Neural cell (in vitro differentiated cells): Measurements from ENCODE around the gene CFAP100. TPM values are rescaled to one million over a fixed set of nuclear protein-coding genes. Genes with fewer than 3 reads are reported as not detected.

Experiments
- H2AFZ ChIP-seq: fragments of 200-600, 300-800 bp; sonication (generic), shearing (Covaris generic); 2 replicates; pipeline ENCODE4 v1.6.0; 2014; ENCODE audit warnings: low read depth, mild to moderate bottlenecking, antibody characterized with exemption, low read length, moderate library complexity
- H3F3A ChIP-seq: fragments of 200-600 bp; shearing (Covaris generic); 2 replicates; pipeline ENCODE4 v1.6.1; 2016; ENCODE audit warnings: mild to moderate bottlenecking, moderate library complexity, mixed read lengths, antibody characterized with exemption, low read length; ENCODE audit not compliant: insufficient read depth, poor library complexity, severe bottlenecking
- H3K27ac ChIP-seq: fragments of 200-600, 300-800 bp; sonication (generic), shearing (Covaris generic); 2 replicates; pipeline ENCODE4 v1.5.1; 2014; ENCODE audit warnings: mild to moderate bottlenecking, low read length, moderate library complexity
- H3K27me3 ChIP-seq: fragments of 300-800, 200-600 bp; sonication (generic), shearing (Covaris generic); 2 replicates; pipeline ENCODE4 v1.6.0; 2014; ENCODE audit warnings: mild to moderate bottlenecking, low read depth, low read length, moderate library complexity; ENCODE audit not compliant: insufficient read depth
- H3K36me3 ChIP-seq: fragments of 300-800, 200-600 bp; sonication (generic), shearing (Covaris generic); 2 replicates; pipeline ENCODE4 v1.5.1; 2014; ENCODE audit warnings: mild to moderate bottlenecking, antibody characterized with exemption, low read length, moderate library complexity; ENCODE audit not compliant: insufficient read depth
- H3K4me2 ChIP-seq: fragments of 300-800, 200-600 bp; sonication (generic), shearing (Covaris generic); 2 replicates; pipeline ENCODE4 v1.6.0; 2014; ENCODE audit warnings: mild to moderate bottlenecking, low read length
- H3K4me3 ChIP-seq: fragments of 300-800, 200-600 bp; sonication (generic), shearing (Covaris generic); 2 replicates; pipeline ENCODE4 v1.5.1; 2014; ENCODE audit warnings: mild to moderate bottlenecking, low read length, moderate library complexity
- H3K79me2 ChIP-seq: fragments of 200-600 bp; shearing (Covaris generic); replicated peaks from 2 replicates; pipeline ENCODE4 v1.6.0; 2014; ENCODE audit warnings: mild to moderate bottlenecking, low read length, moderate library complexity; ENCODE audit not compliant: insufficient read depth
- H3K9ac ChIP-seq: fragments of 300-800, 200-600 bp; sonication (generic), shearing (Covaris generic); 2 replicates; pipeline ENCODE4 v1.6.1; 2016; ENCODE audit warnings: mild to moderate bottlenecking, low read length, mixed read lengths
- H3K9me2 ChIP-seq: fragments of 200-600 bp; shearing (Covaris generic); 2 replicates; pipeline ENCODE4 v1.6.1; 2016; ENCODE audit warnings: mild to moderate bottlenecking, low read length, mixed read lengths; ENCODE audit not compliant: insufficient read depth
- H3K9me3 ChIP-seq: fragments of 200-600, 300-800 bp; sonication (generic), shearing (Covaris generic); 2 replicates; pipeline ENCODE4 v1.6.1; 2016; ENCODE audit warnings: mild to moderate bottlenecking, mixed run types, low read length, moderate library complexity, mixed read lengths
- H4K20me1 ChIP-seq: fragments of 200-600 bp; shearing (Covaris generic); 2 replicates; pipeline ENCODE4 v1.6.1; 2016; ENCODE audit warnings: mild to moderate bottlenecking, mixed run types; ENCODE audit not compliant: insufficient read depth
- CTCF ChIP-seq: fragments of 450-650 bp; IDR thresholded peaks from 2 replicates; pipeline ENCODE4 v1.5.1; 2014; ENCODE audit warnings: antibody characterized with exemption, mild to moderate bottlenecking, moderate library complexity; ENCODE audit not compliant: poor library complexity, severe bottlenecking
- EP300 ChIP-seq: fragments of 450-650 bp; conservative IDR thresholded peaks from 2 replicates; pipeline ENCODE4 v1.6.1; 2014; ENCODE audit warnings: antibody characterized with exemption, mild to moderate bottlenecking, moderate library complexity; ENCODE audit not compliant: poor library complexity, severe bottlenecking
- EZH2 ChIP-seq: fragments of 200-600, 300-800 bp; shearing (Covaris generic), sonication (generic); IDR thresholded peaks from 2 replicates; pipeline ENCODE4 v1.6.1; 2014; ENCODE audit warnings: antibody characterized with exemption, low read length, borderline replicate concordance, mild to moderate bottlenecking; ENCODE audit not compliant: insufficient read depth, poor library complexity, severe bottlenecking
- MXI1 ChIP-seq: fragments of 450-650 bp; conservative IDR thresholded peaks from 2 replicates; pipeline ENCODE4 v1.6.1; 2014; ENCODE audit warnings: antibody characterized with exemption, mild to moderate bottlenecking; ENCODE audit not compliant: poor library complexity, severe bottlenecking
- POLR2AphosphoS5 ChIP-seq: IDR thresholded peaks from 2 replicates; pipeline ENCODE4 v1.6.1; 2012
- RAD21 ChIP-seq: fragments of 450-650 bp; conservative IDR thresholded peaks from 2 replicates; pipeline ENCODE4 v1.6.1; 2014; ENCODE audit warnings: antibody characterized with exemption, mild to moderate bottlenecking, moderate library complexity
- REST ChIP-seq: IDR thresholded peaks from 2 replicates; pipeline ENCODE4 v1.6.1; 2012; ENCODE audit warnings: borderline replicate concordance
- SMC3 ChIP-seq: fragments of 450-650 bp; conservative IDR thresholded peaks from 2 replicates; pipeline ENCODE4 v1.6.1; 2014; ENCODE audit warnings: antibody characterized with exemption, mild to moderate bottlenecking, moderate library complexity; ENCODE audit not compliant: poor library complexity
- TAF1 ChIP-seq: IDR thresholded peaks from 2 replicates; pipeline ENCODE4 v1.6.1; 2012; ENCODE audit warnings: low read depth
- polyA plus RNA-seq: library from polyadenylated mRNA; depleted of rRNA; stranded (reverse); fragments of >200 nt; gene quantifications from 2 replicates; pipeline ENCODE4 v1.2.3, GENCODE V29; 2014

CFAP100 gene
- polyA plus RNA-seq, 1 donor from 2014 or later = not detected

- Histone ChIP-seq H3K27ac (no peak overlapping the region), H3K79me2 (no peaks in the 10 kb centered on the region), H3K9me3 (no peaks in the 10 kb centered on the region), H3K27me3 (no peaks in the 10 kb centered on the region), H3K9me2 (no peaks in the 10 kb centered on the region), H3K4me3 (no peak overlapping the region), H3K36me3 (no peaks in the 10 kb centered on the region), H4K20me1 (peaks cover under 1% of the 10 kb centered on the region), H3F3A (no peaks in the 10 kb centered on the region), H3K9ac (no peak overlapping the region), H3K4me2 (no peak overlapping the region), H2AFZ (no peak overlapping the region)
- TF ChIP-seq EZH2 (no peak), EP300 (no peak), SMC3 (no peak), CTCF (no peak), REST (no peak), MXI1 (no peak), RAD21 (no peak), POLR2AphosphoS5 (no peak), TAF1 (no peak)
Measured at GRCh38 chr3:126479642-126480041, 84.9 kb downstream of the CFAP100 start.

- Histone ChIP-seq H3K27me3 (no peaks in the 10 kb centered on the region), H3K79me2 (no peaks in the 10 kb centered on the region), H3K36me3 (no peaks in the 10 kb centered on the region), H3K4me2 (no peak overlapping the region), H4K20me1 (no peaks in the 10 kb centered on the region), H3F3A (no peaks in the 10 kb centered on the region), H3K27ac (no peak overlapping the region), H3K9me2 (no peaks in the 10 kb centered on the region), H3K9ac (no peak overlapping the region), H3K9me3 (no peaks in the 10 kb centered on the region), H2AFZ (no peak overlapping the region), H3K4me3 (no peak overlapping the region)
- TF ChIP-seq MXI1 = no peak
Measured at GRCh38 chr3:126480206-126480605, 85.5 kb downstream of the CFAP100 start.

- H3K9me2 ChIP-seq = no peaks in the 10 kb centered on the region
- no peak overlapping the region for H3K4me3 ChIP-seq
- no peak overlapping the region for H2AFZ ChIP-seq
- no peaks in the 10 kb centered on the region for H3K27me3 ChIP-seq
- H3F3A ChIP-seq = no peaks in the 10 kb centered on the region
- no peak overlapping the region for H3K4me2 ChIP-seq
- TF ChIP-seq EZH2 (no peak), RAD21 (no peak), REST (no peak), TAF1 (no peak), POLR2AphosphoS5 (no peak), CTCF (no peak), SMC3 (no peak), EP300 (no peak), MXI1 (no peak)
- no peak overlapping the region for H3K27ac ChIP-seq
- H3K36me3 ChIP-seq = no peaks in the 10 kb centered on the region
- no peaks in the 10 kb centered on the region for H3K79me2 ChIP-seq
- no peaks in the 10 kb centered on the region for H4K20me1 ChIP-seq
- no peak overlapping the region for H3K9ac ChIP-seq
- H3K9me3 ChIP-seq = no peaks in the 10 kb centered on the region
Measured at GRCh38 chr3:126480861-126481260, 86.2 kb downstream of the CFAP100 start.
